Stomach smooth muscle (tissue), 2 donors: ENCODE data around the gene BEST1.
"Not testable (repeated sequence)": the region's sequence is repeated elsewhere in the genome, so short reads cannot be mapped to it uniquely, and the experiment has no call there.

Source experiments
- H3K27ac ChIP-seq: one replicate; pipeline ENCODE4 v1.7.0; 2013; ENCODE audit warnings: mild to moderate bottlenecking, low read length, inconsistent platforms
- H3K27me3 ChIP-seq, 2 donors: one replicate each; pipeline ENCODE4 v1.7.0; 2013; ENCODE audit warnings: low read length in 2 of 2; ENCODE audit not compliant: insufficient read depth in 2 of 2, control insufficient read depth in 1 of 2
- H3K36me3 ChIP-seq, 2 donors: one replicate each; pipeline ENCODE4 v1.7.0; 2013; ENCODE audit warnings: low read length in 2 of 2; ENCODE audit not compliant: control insufficient read depth in 2 of 2, insufficient read depth in 2 of 2
- H3K4me1 ChIP-seq: one replicate; pipeline ENCODE4 v1.7.0; 2013; ENCODE audit warnings: low read length; ENCODE audit not compliant: control insufficient read depth, insufficient read depth
- H3K4me3 ChIP-seq, 2 donors: one replicate each; pipeline ENCODE4 v1.7.0; 2013; ENCODE audit warnings: low read length in 2 of 2
- H3K9ac ChIP-seq, 2 donors: one replicate each; pipeline ENCODE4 v1.7.0; 2013; ENCODE audit warnings: low read length in 2 of 2, mild to moderate bottlenecking in 1 of 2
- H3K9me3 ChIP-seq, 2 donors: one replicate each; pipeline ENCODE4 v1.7.0; 2013; ENCODE audit warnings: low read length in 2 of 2; ENCODE audit not compliant: control insufficient read depth in 2 of 2
- donor health status: healthy.
- donor health status: Pancreatic carcinoma.

Gene BEST1

DNA sequence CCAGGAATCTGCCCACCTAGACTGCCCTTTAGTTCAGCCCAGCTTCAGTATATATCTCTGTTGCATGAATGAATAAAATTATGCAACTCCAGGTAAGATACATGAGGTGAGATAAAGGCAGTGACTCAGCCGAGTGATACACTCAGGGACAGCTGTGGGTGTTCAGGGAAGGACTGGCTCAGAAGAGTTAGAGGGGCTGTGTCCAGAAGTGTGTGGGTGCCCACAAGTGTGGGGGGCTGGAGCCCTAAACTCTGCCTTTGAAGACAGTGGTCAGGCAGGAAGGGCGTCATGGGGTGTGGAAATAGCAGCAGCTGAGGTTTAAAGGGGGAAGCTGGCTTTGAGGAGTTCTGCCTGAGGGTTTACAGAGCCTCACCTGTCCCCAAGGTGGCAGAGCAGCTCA, 9.0 kb downstream of the BEST1 start:
- Histone ChIP-seq H3K27ac (no peak overlapping the region), H3K9me3 (no peaks in the 10 kb centered on the region), H3K9ac (no peak overlapping the region), H3K36me3 (peaks cover 11 to 14% of the 10 kb centered on the region in 2 donors), H3K4me1 (peaks cover 40% of the 10 kb centered on the region), H3K27me3 (peaks cover 0 to 7% of the 10 kb centered on the region in 2 donors), H3K4me3 (no peak overlapping the region)

DNA sequence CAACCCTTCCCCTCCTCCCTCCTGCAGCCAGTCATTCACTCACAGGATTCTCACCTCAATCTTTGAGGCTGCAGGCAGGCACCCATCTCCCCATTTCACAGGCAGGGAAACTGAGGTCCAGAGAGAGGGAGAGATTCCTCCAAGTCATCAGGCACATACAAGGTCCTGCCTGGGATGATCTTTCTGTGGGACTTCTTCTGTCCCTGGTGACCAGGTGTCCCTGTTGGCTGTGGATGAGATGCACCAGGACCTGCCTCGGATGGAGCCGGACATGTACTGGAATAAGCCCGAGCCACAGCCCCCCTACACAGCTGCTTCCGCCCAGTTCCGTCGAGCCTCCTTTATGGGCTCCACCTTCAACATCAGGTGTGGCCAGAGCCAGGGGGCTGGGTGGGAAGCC, 9.5 kb downstream of the BEST1 start:
- Histone ChIP-seq H3K9me3 (no peaks in the 10 kb centered on the region), H3K36me3 (peaks cover 16% of the 10 kb centered on the region in 2 donors), H3K4me1 (peaks cover 41% of the 10 kb centered on the region), H3K4me3 (no peak overlapping the region), H3K9ac (no peak overlapping the region), H3K27me3 (peaks cover 0 to 2% of the 10 kb centered on the region in 2 donors), H3K27ac (no peak overlapping the region)

DNA sequence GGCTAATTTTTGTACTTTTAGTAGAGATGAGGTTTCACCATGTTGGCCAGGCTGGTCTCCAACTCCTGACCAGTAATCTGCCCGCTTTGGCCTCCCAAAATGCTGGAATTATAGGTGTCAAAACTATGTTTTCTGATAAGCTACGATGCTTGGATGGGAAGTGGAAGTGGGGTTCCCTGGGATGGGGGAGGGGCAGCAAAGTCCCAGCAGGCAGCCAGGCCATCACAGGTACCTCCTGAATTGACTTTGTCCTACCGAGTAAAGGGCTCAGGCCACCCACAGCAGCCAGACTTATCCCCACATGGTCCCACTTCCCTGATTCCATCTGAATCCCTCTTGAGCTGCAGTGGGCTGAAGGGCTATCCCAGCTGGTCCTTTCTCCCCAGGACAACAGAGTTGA, 10.4 kb downstream of the BEST1 start:
- no peak overlapping the region for H3K9ac ChIP-seq
- no peak overlapping the region for H3K27ac ChIP-seq
- H3K36me3 ChIP-seq = peaks cover 24 to 25% of the 10 kb centered on the region in 2 donors
- no peaks in the 10 kb centered on the region for H3K27me3 ChIP-seq
- no peak overlapping the region for H3K4me3 ChIP-seq
- H3K4me1 ChIP-seq = peaks cover 42% of the 10 kb centered on the region
- no peaks in the 10 kb centered on the region for H3K9me3 ChIP-seq

DNA sequence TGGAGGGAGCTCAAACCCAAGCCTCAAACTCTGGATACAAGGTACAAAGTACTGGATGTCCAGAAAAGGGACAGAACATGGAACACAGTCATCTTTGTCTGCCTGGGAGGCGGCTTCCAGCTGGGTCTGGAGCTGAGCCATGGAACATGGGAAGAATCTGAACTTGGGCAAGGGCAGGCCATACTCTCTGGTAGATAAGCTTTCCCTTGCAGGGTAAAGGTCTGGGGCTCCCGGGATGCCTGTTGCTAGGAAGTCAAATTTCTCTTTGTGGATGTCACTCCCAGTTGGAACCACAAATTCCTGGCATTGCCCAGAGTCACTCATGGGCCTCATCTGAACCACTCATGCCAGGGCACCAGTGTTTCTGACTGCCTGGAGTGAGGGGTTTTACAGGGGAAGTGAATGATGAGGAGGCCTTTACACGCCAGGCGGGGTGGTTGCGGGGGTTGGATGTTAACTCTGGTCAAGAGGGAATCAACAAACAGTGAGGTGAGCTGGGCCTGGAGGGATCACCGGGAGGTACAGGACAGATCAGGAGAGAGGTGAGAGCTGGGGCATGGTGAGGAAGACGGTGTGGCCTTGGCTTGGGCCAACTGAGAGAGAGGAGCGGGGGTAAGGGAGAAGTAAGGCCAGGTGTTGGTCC, 11.5 kb downstream of the BEST1 start:
- Histone ChIP-seq H3K36me3 (peaks cover 26 to 27% of the 10 kb centered on the region in 2 donors), H3K4me1 (peaks cover 40% of the 10 kb centered on the region), H3K27me3 (no peaks in the 10 kb centered on the region), H3K4me3 (no peak overlapping the region), H3K27ac (peak overlapping the region; percentile 46), H3K9ac (peak overlapping the region in 1 of 2 donors; percentile 42), H3K9me3 (no peaks in the 10 kb centered on the region)

- Histone ChIP-seq H3K4me1 (peaks cover 40% of the 10 kb centered on the region), H3K9me3 (no peaks in the 10 kb centered on the region), H3K9ac (no peak overlapping the region), H3K27ac (peak overlapping the region; percentile 46), H3K27me3 (no peaks in the 10 kb centered on the region), H3K36me3 (peaks cover 26 to 27% of the 10 kb centered on the region in 2 donors), H3K4me3 (no peak overlapping the region)
Measured at GRCh38 chr11:61962213-61963015, 12.3 kb downstream of the BEST1 start.

GRCh38 chr11:61963016-61963281, 12.8 kb downstream of the BEST1 start:
- H3K36me3 ChIP-seq = peaks cover 26 to 27% of the 10 kb centered on the region in 2 donors
- H3K27ac ChIP-seq = peak overlapping the region; percentile 46
- no peak overlapping the region for H3K4me3 ChIP-seq
- peaks cover 41% of the 10 kb centered on the region for H3K4me1 ChIP-seq
- no peaks in the 10 kb centered on the region for H3K27me3 ChIP-seq
- H3K9me3 ChIP-seq = no peaks in the 10 kb centered on the region
- no peak overlapping the region for H3K9ac ChIP-seq

DNA sequence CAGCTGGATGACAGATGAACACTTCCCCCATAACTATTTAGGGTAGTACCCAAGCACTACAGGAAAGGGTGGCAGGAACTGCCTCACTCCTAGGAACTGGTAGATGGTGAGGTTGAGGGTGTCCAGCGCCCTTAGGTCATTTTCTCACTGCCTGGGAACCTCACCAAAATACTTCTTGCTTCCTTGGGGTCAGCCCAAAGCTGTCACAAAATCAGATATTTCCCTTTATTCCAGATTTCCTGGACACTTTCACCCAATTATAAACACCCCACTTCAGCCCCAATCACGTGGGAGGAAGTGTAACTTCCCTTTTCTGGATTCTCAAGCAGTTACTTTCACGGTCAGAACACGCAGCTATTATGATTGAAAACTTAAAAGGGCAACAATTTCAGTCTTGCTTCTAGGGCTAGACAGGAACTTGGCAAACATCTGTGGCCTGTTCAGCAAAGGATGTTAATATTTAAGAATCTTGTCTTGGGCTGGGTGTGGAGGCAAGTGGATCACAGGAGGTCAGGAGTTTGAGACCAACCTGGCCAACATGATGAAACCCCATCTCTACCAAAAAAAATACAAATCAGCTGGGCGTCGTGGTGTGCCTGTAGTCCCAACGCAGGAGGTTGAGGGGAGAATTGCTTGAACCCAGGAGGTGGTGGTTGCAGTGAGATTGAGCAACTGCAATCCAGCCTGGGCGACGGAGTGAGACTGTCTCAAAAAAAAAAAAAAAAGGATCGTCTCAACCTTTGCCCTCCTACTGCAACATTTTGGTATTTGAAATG, 13.3 kb downstream of the BEST1 start:
- H3K27me3 ChIP-seq = no peaks in the 10 kb centered on the region
- H3K4me1 ChIP-seq = peaks cover 47% of the 10 kb centered on the region
- H3K36me3 ChIP-seq = peaks cover 26 to 27% of the 10 kb centered on the region in 2 donors
- no peaks in the 10 kb centered on the region for H3K9me3 ChIP-seq
- no peak overlapping the region for H3K9ac ChIP-seq
- peak overlapping the region; percentile 46 for H3K27ac ChIP-seq
- H3K4me3 ChIP-seq = no peak overlapping the region

DNA sequence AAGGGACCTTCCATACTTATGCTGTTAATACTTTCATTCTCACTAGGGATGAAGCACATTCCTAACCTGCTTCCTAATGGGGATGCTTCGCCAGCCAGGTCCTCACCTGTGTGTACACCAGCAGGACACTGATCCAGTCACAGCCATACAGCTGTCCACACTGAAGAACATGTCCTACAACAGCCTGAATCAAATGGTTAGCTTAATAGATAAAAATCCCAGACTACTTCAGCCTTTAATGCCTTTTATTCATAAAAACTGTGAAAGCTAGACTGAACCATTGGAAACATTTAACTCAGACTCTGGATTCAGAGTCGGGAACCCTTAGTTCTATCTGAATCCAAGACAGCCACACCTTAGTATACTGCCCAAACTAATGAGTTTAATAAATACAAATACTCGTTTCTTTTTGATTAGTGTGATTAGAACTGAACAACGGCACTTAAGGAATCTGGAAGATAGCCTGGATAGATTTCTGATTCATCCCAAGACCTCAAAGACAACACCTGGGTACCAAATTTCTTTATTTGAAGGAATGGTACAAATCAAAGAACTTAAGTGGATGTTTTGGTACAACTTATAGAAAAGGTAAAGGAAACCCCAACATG, 14.0 kb downstream of the BEST1 start:
- H3K9me3 ChIP-seq = no peaks in the 10 kb centered on the region
- no peak overlapping the region for H3K27ac ChIP-seq
- H3K27me3 ChIP-seq = no peaks in the 10 kb centered on the region
- no peak overlapping the region for H3K4me3 ChIP-seq
- H3K36me3 ChIP-seq = peaks cover 26 to 27% of the 10 kb centered on the region in 2 donors
- H3K9ac ChIP-seq = no peak overlapping the region
- H3K4me1 ChIP-seq = peaks cover 49% of the 10 kb centered on the region

- H3K27me3 ChIP-seq, H3K27ac ChIP-seq, H3K9me3 ChIP-seq: not testable (repeated sequence)
- Histone ChIP-seq H3K36me3 (peaks cover 26 to 27% of the 10 kb centered on the region in 2 donors), H3K9ac (peak overlapping the region; percentile 58 to 74), H3K4me3 (peak overlapping the region; percentile 99), H3K4me1 (peaks cover 49% of the 10 kb centered on the region)
Measured at GRCh38 chr11:61964666-61965271, 14.6 kb downstream of the BEST1 start.

GRCh38 chr11:61966734-61967115, 16.6 kb downstream of the BEST1 start:
- Histone ChIP-seq H3K27ac (peak overlapping the region; percentile 93), H3K9me3 (no peaks in the 10 kb centered on the region), H3K27me3 (no peaks in the 10 kb centered on the region), H3K4me3 (peak overlapping the region; percentile 99), H3K9ac (peak overlapping the region; percentile 74 to 95), H3K36me3 (peaks cover 26 to 27% of the 10 kb centered on the region in 2 donors), H3K4me1 (peaks cover 54% of the 10 kb centered on the region)
